ENCODE results near the gene OPA3. TPM values are rescaled to one million over a fixed set of nuclear protein-coding genes. Genes with fewer than 3 reads are reported as not detected.

Gene OPA3
- total RNA-seq, 1 experiment from 2014 or later = 15.2 TPM

DNA sequence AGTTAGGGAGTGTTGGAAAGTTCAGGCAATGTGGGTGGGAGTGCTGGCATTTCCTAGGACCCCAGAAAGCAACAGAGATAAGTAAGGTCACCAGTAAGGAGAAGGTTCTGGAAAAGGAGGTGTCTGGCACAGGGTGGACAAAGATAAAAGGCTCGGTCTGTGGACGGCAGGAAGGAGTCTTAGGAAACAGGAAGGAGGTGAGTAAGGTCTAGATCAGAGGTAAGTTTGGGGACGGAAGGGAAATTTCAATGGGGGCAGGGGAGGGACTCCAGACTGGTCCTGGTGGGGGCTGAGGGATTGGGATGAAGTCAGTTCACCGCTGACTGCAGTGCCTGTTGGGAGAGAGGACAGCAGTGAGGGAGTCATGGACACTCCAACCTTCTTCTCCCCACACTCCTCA, 7.8 kb upstream of the OPA3 start:
- Histone ChIP-seq H3K4me1 (ENCODE audit: insufficient read depth, low read length, poor library complexity, severe bottlenecking) (no peaks in the 10 kb centered on the region), H3K27ac (ENCODE audit: low read depth, low read length, poor library complexity, severe bottlenecking) (no peak overlapping the region), H3K36me3 (ENCODE audit: insufficient read depth, low read length, poor library complexity, severe bottlenecking) (no peaks in the 10 kb centered on the region), H3K9me3 (ENCODE audit: low read depth, low read length, poor library complexity, severe bottlenecking) (no peaks in the 10 kb centered on the region), H3K4me3 (ENCODE audit: low read depth, low read length, poor library complexity, severe bottlenecking) (no peak overlapping the region), H3K27me3 (replicated peaks; ENCODE audit: insufficient read depth, low read depth, low read length, poor library complexity) (peaks cover 2% of the 10 kb centered on the region)
- CTCF ChIA-PET = no interaction called here
- POLR2A ChIA-PET (ENCODE audit: low non-redundant PET) = no interaction called here
- no TSS peak for BruUV-seq (replicated peaks)
- no peak for TF ChIP-seq EZH2 (IDR thresholded peaks at IDR 0.05; ENCODE audit: borderline replicate concordance, low read depth, low read length, poor library complexity, severe bottlenecking)
- no peak for TF ChIP-seq CTCF (conservative IDR thresholded peaks at IDR 0.05; ENCODE audit: low read depth, low read length)
- intact Hi-C loops (cut with micrococcal nuclease; ENCODE audit: unreplicated experiment) = no loop called here
- DNase-seq (ENCODE audit: low spot score) = no peak

GRCh38 chr19:45591638-45592005, 7.0 kb upstream of the OPA3 start:
- DNase-seq (ENCODE audit: low spot score) = no peak
- H3K27ac ChIP-seq (ENCODE audit: low read depth, low read length, poor library complexity, severe bottlenecking) = no peak overlapping the region
- H3K27me3 ChIP-seq (replicated peaks; ENCODE audit: insufficient read depth, low read depth, low read length, poor library complexity) = no peaks in the 10 kb centered on the region
- H3K4me1 ChIP-seq (ENCODE audit: insufficient read depth, low read length, poor library complexity, severe bottlenecking) = no peaks in the 10 kb centered on the region
- H3K36me3 ChIP-seq (ENCODE audit: insufficient read depth, low read length, poor library complexity, severe bottlenecking) = no peaks in the 10 kb centered on the region
- H3K4me3 ChIP-seq (ENCODE audit: low read depth, low read length, poor library complexity, severe bottlenecking) = no peak overlapping the region
- ChIA-PET CTCF (interaction anchor here (0.9 kb wide), 1 partner anchor 51 kb away, joined by 6 read pairs; no protein-coding TSS in a partner anchor), POLR2A (ENCODE audit: low non-redundant PET) (no interaction called here)
- no TSS peak for BruUV-seq (replicated peaks)
- H3K9me3 ChIP-seq (ENCODE audit: low read depth, low read length, poor library complexity, severe bottlenecking) = no peaks in the 10 kb centered on the region
- intact Hi-C loops (cut with micrococcal nuclease; ENCODE audit: unreplicated experiment) = loop anchor here (2.0 kb wide), 1 partner anchor 51 kb away; no protein-coding TSS in a partner anchor
- TF ChIP-seq CTCF (conservative IDR thresholded peaks at IDR 0.05; ENCODE audit: low read depth, low read length) (no peak), EZH2 (IDR thresholded peaks at IDR 0.05; ENCODE audit: borderline replicate concordance, low read depth, low read length, poor library complexity, severe bottlenecking) (no peak)

DNA sequence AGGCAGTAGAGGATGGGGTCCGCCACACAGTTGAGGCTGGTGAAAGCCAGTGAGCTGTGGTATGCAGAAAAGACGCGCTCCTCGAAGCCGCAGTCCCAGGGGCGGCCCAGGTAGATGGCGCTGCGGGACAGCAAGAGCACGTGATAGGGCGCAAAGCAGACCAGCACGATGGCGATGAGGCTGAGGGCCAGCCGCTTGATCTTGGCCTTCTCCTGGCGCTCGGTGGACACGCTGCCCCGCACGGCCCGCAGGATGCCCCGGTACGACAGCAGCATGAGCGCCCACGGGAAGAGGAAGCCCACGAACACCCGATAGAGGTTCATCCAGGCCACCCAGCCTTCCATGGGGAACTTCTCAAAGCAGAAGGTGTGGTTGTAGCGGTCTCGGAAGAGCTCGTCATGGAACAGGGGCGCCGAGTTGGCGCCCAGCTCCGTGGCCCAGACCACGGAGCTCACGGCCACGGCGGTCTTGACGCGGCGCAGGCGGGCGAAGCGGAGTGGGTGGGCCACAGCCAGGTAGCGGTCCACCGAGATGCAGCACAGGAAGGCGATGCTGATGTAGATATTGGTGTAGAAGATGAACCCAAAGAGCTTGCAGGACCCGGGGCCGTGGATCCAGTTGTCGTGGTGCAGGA, 6.5 kb upstream of the OPA3 start:
- peak; percentile 54 for DNase-seq (ENCODE audit: low spot score)
- Histone ChIP-seq H3K4me1 (ENCODE audit: insufficient read depth, low read length, poor library complexity, severe bottlenecking) (no peaks in the 10 kb centered on the region), H3K9me3 (ENCODE audit: low read depth, low read length, poor library complexity, severe bottlenecking) (no peaks in the 10 kb centered on the region), H3K4me3 (ENCODE audit: low read depth, low read length, poor library complexity, severe bottlenecking) (no peak overlapping the region), H3K27me3 (replicated peaks; ENCODE audit: insufficient read depth, low read depth, low read length, poor library complexity) (no peaks in the 10 kb centered on the region), H3K27ac (ENCODE audit: low read depth, low read length, poor library complexity, severe bottlenecking) (no peak overlapping the region), H3K36me3 (ENCODE audit: insufficient read depth, low read length, poor library complexity, severe bottlenecking) (no peaks in the 10 kb centered on the region)
- POLR2A ChIA-PET (ENCODE audit: low non-redundant PET) = no interaction called here
- no TSS peak for BruUV-seq (replicated peaks)
- CTCF ChIA-PET = interaction anchor here (0.9 kb wide), 1 partner anchor 51 kb away, joined by 6 read pairs; no protein-coding TSS in a partner anchor
- TF ChIP-seq EZH2 (IDR thresholded peaks at IDR 0.05; ENCODE audit: borderline replicate concordance, low read depth, low read length, poor library complexity, severe bottlenecking) (no peak), CTCF (conservative IDR thresholded peaks at IDR 0.05; ENCODE audit: low read depth, low read length) (peak; percentile 70)
- intact Hi-C loops (cut with micrococcal nuclease; ENCODE audit: unreplicated experiment) = loop anchor here (2.0 kb wide), 1 partner anchor 52 kb away; no protein-coding TSS in a partner anchor
